GM18907 (cell line): ENCODE data around the gene IFI16.
"Not testable (repeated sequence)": the region's sequence is repeated elsewhere in the genome, so short reads cannot be mapped to it uniquely, and the experiment has no call there.

Experiments
- ATAC-seq: cut with Tn5 transposase; IDR thresholded peaks from one replicate; pipeline ENCODE4 v1.9.1; 2021; ENCODE audit warnings: mild to moderate bottlenecking, moderate library complexity; ENCODE audit not compliant: unreplicated experiment

The IFI16 gene

GRCh38 chr1:159091180-159091560, 81.5 kb downstream of the IFI16 start:
- no peak for ATAC-seq

- ATAC-seq, result no peak
Observed at GRCh38 chr1:159091607-159092031, 81.9 kb downstream of the IFI16 start.

- no peak for ATAC-seq
Observed at GRCh38 chr1:159092036-159092760, 82.5 kb downstream of the IFI16 start.

- no peak for ATAC-seq
Observed at GRCh38 chr1:159098596-159098995, 88.9 kb downstream of the IFI16 start.

- no peak for ATAC-seq
Observed at GRCh38 chr1:159100589-159100988, 90.9 kb downstream of the IFI16 start.

GRCh38 chr1:159103021-159103420, 93.3 kb downstream of the IFI16 start:
- not testable (repeated sequence) for ATAC-seq
